Daoy (cell line): Measurements from ENCODE around the gene CDK4. TPM values are rescaled to one million over a fixed set of nuclear protein-coding genes. Genes with fewer than 3 reads are reported as not detected.
"Not testable (repeated sequence)": the region's sequence is repeated elsewhere in the genome, so short reads cannot be mapped to it uniquely, and the experiment has no call there.

Experiments
- DNase-seq: peaks from one replicate; pipeline ENCODE4 v3.0.0-alpha.2; 2015; ENCODE audit warnings: low read depth
- total RNA-seq: library from RNA; depleted of rRNA; stranded (reverse); fragments of >200 nt; shearing (Covaris generic); gene quantifications from 2 replicates; pipeline ENCODE4 v1.2.3, GENCODE V29; 2014

CDK4 gene
- total RNA-seq, 1 experiment from 2014 or later: 359 TPM

DNA sequence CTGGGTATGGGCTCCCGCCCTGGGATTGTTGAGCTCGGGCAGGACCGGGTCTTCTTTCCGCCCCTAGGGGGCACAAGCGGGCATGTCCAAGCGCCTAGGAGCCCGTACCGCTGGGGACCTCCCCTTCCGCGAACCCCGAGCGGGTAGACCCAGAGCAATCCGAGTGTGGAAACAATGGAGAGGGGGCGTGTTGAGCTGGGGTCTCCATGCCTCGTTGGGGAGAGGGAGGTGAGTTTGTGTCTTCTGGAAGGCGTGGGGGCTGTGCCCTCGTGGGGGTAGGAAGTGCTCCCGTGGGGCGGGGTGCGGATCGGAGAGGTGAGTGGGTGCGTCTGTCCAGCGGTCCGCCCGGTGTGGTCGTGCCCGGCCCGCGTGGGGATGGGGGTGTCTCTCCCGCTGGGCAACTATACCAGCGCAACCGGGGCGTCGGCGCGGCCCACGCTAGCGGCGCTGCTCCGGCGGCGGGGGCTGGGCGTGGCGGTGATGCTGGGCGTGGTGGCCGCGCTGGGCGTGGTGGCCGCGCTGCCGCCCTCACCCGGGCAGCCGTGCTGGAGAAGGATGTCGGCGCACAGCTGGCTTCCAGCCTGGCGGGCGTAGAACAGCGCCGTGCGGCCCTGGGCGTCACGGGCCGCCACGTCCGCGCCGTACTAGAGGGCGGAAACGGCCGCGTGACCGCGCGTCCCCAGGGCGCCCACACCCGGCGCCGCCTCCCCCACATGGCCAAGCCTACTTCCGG, 25.8 kb downstream of the CDK4 start:
- DNase-seq: peak; percentile 94

- no peak for DNase-seq
Observed at GRCh38 chr12:57725851-57726150, 26.3 kb downstream of the CDK4 start.

DNA sequence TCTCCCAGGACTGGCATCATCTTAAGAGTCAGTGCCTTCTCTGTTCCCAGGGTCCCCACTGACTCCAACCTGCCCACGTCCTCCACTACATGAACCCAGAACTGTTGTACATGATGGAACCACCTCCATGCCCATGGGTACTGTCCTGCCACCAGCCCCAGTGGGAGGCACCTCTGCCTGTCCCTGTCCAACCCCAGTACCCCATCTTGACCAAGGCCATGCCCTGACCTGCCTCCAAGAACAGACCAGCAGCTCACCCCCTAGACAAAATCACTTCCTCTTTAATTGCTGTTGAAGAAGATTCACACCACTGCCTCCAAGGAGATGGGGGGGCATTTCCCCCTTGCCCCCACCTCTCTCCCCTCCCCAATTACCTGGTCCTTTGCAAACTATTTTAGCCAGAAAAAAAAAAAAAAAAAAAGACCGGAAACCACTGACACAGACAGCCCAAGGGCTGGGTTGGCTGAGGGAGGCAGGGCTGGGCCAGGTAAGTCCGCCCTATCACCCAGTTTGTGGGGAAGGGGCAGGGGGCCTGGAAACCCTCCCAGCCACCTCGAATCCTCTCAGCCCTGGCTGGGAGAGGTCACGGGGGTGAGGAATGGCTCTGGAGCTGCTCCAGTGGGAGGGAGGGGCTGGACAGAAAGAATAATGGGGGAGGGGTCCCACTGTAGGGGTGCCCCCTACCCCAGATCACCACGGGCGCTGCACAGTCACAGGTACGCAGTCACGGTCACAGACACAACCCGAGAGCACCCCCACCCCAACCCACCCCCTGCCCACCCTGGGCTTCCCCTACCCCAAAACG, 27.0 kb downstream of the CDK4 start:
- no peak for DNase-seq

- DNase-seq: no peak
Observed at GRCh38 chr12:57724003-57724935, 27.8 kb downstream of the CDK4 start.

GRCh38 chr12:57723630-57723962, 28.5 kb downstream of the CDK4 start:
- DNase-seq: no peak

- DNase-seq: no peak
Observed at GRCh38 chr12:57722716-57723629, 29.1 kb downstream of the CDK4 start.

GRCh38 chr12:57721846-57722608, 30.1 kb downstream of the CDK4 start:
- not testable (repeated sequence) for DNase-seq

DNA sequence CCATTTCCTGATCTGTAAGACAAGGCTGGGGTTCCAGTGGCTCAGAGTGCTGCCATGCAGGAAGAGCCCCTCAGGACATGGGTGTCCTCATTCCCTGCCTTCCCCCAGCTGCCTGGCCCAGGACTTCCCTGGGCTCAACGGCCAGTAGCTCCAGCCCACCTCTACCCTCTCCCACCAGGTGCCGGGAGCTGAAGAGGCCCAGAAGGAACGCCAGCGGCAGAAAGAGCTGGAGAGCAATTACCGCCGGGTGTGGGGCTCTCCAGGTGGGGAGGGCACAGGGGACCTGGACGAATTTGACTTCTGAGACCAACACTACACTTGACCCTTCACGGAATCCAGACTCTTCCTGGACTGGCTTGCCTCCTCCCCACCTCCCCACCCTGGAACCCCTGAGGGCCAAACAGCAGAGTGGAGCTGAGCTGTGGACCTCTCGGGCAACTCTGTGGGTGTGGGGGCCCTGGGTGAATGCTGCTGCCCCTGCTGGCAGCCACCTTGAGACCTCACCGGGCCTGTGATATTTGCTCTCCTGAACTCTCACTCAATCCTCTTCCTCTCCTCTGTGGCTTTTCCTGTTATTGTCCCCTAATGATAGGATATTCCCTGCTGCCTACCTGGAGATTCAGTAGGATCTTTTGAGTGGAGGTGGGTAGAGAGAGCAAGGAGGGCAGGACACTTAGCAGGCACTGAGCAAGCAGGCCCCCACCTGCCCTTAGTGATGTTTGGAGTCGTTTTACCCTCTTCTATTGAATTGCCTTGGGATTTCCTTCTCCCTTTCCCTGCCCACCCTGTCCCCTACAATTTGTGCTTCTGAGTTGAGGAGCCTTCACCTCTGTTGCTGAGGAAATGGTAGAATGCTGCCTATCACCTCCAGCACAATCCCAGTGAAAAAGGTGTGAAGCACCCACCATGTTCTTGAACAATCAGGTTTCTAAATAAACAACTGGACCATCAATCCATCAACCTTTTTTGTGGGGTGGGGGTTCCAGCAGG, 31.2 kb downstream of the CDK4 start:
- no peak for DNase-seq

DNA sequence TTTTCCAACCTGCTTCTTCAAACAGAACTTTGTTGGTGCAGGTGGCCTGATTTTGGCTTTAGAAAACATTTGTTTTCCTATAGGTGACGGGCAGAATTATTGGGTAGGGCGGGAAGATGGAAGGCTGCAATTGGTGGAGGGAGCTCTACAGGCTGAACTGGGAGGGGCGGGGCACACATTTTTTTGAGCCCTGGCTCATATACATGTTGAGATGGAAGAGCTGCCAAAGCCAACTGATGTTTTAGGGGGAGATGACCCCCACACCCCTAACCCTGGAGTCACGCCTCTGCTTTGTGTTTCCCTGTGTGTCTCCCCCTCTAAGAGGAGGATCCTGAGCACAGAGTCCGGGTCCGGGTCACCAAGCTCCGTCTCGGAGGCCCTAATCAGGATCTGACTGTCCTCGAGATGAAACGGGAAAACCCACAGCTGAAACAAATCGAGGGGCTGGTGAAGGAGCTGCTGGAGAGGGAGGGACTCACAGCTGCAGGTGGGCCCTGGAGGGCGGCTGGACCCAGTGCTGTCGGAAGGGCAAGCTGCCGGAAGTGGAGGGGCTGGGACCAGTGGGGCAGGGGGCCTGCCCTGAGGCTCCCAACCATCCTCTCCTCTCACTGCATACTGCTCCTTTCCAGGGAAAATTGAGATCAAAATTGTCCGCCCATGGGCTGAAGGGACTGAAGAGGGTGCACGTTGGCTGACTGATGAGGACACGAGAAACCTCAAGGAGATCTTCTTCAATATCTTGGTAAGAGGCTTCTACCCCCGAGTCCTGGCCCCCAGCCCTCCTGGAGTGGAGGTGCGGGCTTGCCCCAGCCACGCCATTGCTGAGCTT, 32.1 kb downstream of the CDK4 start:
- DNase-seq: no peak

DNA sequence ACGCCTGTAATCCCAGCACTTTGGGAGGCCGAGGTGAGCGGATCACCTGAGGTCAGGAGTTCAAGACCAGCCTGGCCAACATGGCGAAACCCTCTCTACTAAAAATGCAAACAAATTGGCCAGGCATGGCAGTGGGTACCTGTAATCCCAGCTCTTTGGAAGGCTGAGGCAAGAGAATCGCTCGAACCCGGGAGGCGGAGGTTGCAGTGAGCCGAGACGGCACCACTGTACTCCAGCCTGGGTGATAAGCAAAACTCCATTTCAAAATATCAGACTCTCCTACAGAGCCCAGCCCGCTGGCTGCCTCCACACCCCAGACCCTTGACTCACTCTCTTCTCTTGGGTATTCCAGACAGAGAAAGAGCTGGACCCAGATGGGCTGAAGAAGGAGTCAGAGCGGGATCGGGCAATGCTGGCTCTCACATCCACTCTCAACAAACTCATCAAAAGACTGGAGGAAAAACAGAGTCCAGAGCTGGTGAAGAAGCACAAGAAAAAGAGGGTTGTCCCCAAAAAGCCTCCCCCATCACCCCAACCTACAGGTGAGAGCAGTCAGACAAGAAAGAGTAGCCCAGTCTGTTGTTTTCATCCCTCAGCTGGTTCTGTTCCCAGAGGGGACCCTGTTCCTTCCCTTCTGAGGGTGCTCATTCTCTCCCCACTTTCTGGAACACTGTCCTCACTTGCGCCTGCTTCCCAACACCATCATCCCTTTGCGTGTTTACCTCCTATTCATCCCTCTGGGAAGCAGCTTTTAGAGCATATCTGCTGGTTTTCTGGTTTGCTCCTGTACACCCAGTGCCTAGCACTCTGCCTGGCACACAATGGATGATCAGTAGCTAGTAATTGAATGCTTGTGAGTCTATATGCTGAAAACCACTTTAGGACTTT, 33.2 kb downstream of the CDK4 start:
- DNase-seq: no peak

- no peak for DNase-seq
Observed at GRCh38 chr12:57717846-57718640, 34.1 kb downstream of the CDK4 start.

GRCh38 chr12:57717131-57717530, 35.0 kb downstream of the CDK4 start:
- no peak for DNase-seq

DNA sequence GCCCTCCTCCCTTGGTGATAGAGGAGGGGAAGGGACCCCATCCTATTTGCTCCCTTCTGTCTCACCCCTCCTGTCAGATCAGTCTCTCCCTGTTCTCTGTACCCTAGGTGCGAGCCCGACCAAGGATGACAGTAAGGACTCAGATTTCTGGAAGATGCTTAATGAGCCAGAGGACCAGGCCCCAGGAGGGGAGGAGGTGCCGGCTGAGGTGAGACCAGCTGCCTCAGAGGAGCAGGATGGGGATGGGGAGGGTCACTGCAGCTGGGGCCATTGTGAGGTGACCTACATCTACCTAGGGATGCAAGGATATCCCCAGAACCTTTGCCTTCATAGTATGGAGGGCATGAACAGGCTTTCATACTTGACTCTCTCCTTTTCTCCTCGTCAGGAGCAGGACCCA, 35.8 kb downstream of the CDK4 start:
- no peak for DNase-seq

DNA sequence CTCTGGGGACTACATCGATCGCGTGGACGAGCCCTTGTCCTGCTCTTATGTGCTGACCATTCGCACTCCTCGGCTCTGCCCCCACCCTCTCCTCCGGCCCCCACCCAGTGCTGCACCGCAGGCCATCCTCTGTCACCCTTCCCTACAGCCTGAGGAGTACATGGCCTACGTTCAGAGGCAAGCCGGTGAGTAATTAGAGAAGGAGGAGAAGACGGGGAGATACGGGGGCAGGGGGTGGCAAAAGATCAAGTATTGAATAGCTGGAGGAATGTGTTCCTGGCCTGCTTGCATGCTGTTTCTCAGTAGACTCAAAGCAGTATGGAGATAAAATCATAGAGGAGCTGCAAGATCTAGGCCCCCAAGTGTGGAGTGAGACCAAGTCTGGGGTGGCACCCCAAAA, 36.3 kb downstream of the CDK4 start:
- no peak for DNase-seq

GRCh38 chr12:57715036-57715748, 36.9 kb downstream of the CDK4 start:
- DNase-seq: not testable (repeated sequence)

GRCh38 chr12:57713209-57713608, 38.9 kb downstream of the CDK4 start:
- DNase-seq: no peak
